NCI-H2029 (cell line): ENCODE measurements around the gene GLTP.
"Not testable (repeated sequence)": the region's sequence is repeated elsewhere in the genome, so short reads cannot be mapped to it uniquely, and the experiment has no call there.

ENCODE experiments used
- DNase-seq: peaks from one replicate; lab custom pipeline; 2025; lab: John Stamatoyannopoulos, UW

The GLTP gene

DNA sequence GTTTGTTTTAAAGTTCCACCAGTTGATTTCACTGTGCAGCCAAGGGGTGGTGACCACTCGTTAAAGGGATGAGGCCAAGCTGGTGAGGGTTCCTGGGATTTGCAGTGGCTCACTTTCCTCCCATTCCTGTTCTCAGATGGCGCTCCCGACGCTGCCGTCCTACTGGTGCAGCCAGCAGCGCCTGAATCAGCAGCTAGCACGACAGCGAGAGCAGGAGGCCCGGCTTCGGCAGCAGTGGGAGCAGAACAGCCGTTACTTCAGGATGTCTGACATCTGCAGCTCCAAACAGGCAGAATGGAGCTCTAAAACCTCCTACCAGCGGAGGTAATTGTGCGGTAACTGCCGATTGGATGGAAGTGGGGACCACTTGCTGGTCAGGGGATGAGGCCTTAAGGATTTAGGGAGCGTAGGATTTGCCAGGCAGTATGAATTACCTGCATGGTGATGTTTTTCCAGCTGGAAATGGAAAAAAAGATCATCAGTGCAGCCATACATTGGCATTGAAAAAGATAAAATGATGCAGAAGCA is 22.6 kb upstream of the GLTP start:
- DNase-seq, result no peak

DNA sequence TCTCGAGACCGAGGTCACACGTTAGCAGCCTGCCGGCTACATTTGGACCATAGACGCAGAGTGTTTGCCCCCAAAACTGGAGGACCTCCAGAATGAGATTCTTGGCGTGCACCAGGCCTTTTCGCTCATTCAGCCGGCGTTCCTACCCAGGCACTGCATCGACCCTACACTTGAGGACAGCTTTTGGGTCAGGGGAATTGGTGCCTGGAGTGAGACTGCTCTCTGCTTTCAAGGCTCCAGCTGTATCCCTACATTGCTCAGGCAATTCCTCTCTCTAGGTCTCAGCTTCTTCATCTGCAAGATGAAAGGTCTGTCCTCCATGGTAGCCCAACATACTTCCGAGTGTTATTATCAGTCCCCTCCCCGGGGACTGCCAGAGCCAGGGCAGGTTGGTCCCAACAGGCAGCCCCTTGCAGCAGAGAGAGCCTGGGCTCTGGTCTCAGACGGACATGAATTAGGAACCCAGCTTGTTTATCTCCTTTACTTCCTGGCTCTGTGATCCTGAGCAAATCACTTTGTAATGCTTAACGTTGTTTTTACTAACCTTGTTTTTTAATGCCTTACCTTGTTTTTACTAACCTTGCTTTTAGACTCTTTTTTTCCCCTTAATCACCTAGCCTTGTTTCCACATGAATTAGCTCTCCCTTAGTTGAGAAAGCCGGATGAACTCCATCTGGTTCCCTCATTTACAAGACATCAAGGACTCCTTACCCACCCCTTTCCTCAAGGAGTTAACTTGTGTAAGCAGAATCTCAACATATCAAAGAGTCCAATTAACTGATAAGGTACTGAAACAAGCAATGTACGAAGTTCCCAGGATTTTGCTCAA is 20.6 kb upstream of the GLTP start:
- no peak for DNase-seq

DNA sequence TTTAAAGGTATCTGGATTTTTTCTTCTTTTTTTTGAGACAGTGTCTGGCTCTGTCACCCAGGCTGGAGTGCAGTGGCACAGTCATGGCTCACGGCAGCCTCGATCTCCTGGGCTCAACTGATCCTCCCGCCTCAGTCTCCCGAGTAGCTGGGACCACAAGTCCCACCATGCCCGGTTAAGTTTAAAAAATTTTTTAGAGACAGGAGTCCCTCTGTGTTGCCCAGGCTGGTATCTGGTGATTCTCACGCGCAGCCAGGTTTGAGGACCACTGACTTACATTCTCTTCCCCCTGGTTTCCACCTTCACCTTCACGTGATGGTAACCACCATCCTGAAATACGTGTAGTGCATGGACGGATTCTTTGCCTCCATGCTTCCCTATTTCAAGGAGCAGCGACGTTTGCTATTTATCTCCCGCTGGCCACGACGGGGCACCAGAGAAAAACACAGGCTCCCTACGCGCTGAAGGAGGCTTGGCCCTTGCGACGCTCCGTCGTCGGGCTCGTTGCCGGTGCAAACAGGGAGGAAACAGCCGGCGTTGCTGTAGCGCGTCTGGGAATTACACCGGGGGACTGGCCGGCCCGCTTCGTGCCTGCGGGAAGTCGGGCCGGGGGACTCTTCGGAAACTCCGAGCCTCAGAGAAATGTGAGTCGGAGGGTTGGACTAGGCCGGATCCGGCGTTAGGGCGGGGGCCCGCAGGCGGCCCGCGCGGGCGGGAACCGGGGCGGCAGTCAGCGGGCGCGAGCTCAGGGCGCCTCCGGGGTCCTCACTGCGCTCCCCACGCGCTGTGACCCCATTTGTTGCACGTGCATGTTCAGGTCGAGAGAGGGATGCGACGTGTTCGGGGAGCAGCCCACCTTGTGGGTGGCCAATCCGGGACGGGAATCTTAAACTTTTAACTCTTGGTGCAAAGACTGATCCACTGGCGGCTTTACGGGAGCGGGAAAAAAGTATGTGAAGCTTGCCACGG is 19.7 kb upstream of the GLTP start, which contains the start of gene TCHP:
Gene TCHP, plus strand, starts transcription at position 492 of the 969 bp plus-strand sequence. CDS start 2,753 bp downstream, outside the sequence.
- peak; percentile 68 for DNase-seq

DNA sequence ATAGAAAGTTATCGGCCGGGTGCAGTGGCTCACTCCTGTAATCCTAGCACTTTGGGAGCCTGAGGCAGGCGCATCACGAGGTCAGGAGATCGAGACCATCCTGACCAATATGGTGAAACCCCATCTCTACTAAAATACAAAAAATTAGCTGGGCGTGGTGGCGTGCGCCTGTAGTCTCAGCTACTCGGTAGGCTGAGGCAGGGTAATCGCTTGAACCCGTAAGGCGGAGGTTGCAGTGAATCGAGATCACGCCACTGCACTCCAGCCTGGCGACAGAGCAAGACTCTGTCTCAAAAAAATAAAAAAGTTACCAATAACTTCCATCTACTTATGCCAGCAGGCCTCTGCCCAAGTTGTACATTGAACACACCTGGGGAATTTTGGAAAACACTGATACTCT is 19.0 kb upstream of the GLTP start:
- not testable (repeated sequence) for DNase-seq

DNA sequence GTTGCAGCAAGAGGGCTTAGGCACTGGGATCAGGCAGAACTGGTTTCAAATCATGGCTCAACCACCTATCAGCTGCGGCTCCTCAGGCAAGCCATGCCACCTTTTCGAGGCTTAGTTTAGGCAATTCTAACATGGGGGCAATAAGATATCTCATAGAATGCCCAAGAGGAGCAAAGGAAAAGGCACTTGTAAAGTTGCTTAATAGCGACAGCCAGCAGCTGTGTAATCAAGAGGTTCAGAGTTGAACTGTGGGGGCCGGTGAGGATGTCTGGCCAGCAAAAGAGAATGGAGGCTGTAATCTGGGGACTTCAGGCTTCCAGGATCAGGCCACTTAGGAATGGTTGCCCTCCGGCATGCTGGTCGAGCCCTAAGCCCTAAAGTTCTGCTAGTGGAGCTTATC is 16.7 kb upstream of the GLTP start:
- no peak for DNase-seq

DNA sequence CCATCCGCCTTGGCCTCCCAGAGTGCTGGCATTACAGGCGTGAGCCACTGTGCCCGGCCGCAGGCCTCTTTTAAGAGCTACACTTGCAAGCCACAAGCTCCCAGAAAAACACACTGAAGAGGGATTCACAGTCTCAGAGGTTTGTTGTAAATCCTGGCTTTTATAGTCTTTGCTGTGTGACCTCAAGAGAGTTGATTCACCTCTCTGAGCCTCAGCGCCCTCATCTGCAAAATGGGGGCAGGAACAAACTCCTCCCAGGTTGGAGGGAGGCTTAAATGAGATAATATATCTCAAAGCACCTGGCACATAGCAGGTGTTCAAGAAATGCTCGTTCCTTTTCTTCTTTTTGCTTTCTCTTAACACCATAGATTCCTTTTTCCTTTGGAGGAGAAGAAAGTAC is 15.8 kb upstream of the GLTP start:
- DNase-seq, result no peak

DNA sequence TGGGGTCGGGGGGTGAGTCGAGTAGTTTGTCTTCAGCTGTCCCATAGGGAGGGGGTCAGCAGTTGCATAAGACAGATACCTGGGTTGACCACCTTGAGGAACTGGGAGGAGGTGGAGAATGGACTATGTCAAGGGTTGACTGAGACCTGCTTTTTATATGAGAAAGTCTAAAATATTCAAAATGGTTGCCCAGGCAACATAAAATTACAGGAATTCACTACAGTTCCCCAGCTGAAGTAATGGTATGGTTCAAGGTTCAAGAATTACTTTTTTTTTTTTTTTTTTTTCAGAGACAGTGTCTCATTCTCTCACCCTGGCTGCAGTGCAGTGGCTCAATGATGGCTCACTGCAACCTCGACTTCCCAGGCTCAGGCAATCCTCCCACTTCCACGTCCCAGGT is 14.6 kb upstream of the GLTP start:
- DNase-seq, result no peak

DNA sequence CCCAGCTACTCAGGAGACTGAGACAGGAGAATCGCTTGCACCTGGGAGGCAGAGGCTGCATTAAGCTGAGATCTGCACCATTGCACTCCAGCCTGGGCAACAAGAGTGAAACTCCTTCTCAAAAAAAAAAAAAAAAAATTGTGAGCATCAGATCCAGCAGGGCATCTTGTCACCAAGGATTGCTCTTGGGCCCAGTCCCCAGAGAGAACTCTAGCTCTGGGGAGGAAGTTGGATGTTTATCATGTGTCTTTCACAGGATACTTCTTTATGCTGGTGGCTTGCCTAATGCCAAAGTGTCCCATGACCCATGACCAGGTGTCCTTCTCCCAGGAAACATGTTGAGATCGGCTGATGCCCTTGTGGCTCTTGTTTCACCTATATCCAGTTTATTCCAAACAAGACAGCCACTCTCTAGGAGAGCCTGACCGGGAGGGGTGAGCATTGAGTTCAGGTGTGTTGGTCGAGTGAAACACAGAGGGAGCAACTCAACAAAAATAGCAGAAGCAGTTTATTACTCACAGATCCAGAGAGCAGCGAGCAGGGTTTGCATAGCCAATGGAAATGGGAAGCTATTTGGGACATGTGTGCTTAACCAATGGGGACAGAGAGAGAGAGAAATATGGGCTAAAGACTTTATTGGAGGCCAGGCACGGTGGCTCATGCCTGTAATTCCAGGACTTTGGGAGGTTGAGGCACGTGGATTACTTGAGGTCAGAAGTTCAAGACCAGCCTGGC is 13.1 kb upstream of the GLTP start:
- no peak for DNase-seq

DNA sequence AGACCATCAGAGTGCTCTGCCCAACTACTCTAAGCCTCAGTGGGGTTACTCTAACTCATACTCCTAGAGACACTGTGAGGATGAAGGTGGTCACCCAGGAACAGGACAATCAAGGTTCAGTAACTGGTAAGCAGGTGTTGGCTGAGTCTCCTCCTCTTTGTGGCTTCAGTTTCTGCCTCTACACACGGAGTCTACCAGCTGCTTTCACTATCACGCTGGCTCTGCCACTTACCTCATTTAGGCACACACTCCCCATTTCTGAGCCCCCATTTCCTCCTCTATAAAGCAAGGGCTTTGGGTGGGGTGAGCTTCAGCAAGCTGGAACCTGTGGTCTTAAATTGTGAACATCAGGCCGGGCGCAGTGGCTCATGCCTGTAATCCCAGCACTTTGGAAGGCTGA is 12.4 kb upstream of the GLTP start:
- no peak for DNase-seq

DNA sequence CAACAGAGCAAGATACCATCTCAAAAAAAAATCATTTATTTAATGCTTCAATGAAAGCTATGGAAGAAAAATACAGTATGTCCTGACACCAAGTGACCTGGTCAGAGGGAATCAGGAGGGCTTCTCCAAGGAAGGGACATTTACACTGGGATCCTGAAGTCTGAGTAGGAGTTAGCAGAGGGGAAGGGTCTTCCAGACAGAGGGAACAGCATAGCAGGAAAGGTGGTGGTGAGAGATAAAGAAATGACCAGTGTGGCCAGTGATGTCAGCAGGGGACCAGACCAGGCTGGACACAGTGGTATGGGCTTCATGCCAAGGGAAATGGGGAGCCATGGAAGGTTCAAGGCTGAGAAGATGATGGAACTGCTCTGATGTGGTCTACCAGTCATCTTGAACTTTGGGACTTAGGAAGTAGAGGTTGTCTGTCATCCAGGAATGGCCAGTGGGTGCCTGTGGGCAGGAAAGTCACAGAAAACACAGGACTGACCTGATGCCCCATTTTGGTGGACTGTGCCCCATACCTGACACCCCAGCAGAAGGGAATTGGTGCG is 11.9 kb upstream of the GLTP start:
- no peak for DNase-seq

DNA sequence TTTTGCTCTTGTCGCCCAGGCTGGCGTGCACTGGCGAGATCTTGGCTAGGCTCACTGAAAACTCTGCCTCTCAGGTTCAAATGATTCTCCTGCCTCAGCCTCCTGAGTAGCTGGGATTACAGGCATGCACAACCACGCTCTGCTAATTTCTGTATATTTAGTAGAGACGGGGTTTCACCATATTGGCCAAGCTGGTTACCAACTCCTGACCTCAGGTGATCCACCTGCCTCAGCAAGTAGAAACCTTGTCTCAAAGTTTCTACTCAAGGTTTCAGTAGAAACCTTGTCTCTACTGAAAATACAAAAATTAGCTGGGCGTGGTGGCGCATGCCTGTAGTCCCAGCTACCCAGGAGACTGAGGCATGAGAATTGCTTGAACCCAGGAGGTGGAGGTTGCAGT is 11.4 kb upstream of the GLTP start:
- not testable (repeated sequence) for DNase-seq

DNA sequence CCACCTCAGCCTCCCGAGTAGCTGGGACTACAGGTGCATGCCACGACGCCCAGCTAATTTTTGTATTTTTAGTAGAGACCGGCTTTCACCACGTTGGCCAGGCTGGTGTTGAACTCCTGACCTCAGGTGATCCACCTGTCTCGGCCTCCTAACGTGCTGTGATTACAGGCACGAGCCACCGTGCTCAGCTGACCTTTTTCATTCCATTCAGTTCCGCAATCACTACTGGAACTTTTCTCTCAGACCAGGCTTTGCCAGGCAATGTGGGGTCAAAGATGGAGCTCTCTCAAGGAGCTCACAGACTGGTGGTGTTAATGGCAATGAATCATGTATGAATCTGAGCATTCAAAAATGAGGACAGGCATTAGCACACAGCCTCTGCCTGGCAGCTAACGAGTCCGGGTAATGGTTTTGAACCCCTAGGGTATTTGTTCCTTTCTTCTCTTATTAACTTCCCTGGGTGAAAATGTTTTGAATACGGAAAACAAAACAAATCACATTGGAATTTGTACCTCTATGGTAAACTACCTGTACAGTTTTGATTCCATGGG is 10.4 kb upstream of the GLTP start:
- no peak for DNase-seq

DNA sequence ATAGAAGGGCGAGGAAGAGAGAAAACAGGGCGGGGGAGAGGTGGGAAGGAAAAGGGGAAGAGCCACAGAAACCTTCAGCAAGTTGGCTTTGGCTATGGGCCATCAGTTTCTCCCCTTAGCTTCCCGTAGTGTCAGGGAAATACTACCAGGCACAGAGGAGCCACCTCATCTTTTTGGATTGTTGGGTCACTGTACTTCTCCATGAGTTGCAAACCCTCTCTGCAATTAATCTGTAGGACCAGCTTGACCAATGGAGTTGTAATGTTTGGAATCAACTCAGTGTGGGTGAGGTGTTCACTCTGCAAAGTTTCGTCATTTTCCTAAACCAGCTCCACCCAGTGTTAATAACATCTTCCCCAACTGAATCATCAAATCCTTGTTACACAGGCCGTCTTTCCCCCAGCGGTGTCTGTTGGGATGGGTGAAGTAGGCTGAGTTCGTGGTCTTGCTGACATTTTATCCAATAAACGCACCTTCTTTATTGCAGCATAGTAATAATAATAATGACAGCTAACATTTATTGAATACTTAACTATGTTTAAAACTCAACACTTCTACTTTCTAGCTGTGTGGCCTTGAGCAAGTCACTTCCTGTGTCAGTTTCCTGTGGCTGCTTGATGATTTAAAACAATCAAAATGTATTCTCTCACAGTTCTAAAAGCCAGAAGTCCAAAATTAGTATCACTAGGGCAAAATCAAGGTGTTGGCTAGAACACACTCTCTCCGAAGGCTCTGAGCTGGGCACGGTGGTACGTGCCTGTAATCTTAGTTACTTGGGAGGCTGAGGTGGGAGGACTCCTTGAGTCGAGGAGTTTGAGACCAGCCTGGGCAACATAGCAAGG is 8.1 kb upstream of the GLTP start:
- no peak for DNase-seq

DNA sequence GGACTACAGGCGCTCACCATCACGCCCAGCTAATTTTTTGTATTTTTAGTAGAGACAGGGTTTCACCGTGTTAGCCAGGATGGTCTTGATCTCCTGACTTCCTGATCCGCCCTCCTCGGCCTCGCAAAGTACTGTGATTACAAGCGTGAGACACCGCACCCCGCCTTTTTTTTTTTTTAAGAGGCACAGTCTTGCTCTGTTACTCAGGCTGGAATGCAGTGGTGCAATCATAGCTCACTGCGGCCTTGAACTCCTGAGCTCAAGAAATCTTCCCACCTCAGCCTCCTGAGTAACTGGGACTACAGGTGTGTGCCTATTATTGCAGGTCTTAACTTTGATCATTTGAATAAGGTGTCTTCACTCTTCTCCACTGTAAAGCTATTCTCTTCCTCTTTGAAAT is 5.3 kb upstream of the GLTP start:
- no peak for DNase-seq

DNA sequence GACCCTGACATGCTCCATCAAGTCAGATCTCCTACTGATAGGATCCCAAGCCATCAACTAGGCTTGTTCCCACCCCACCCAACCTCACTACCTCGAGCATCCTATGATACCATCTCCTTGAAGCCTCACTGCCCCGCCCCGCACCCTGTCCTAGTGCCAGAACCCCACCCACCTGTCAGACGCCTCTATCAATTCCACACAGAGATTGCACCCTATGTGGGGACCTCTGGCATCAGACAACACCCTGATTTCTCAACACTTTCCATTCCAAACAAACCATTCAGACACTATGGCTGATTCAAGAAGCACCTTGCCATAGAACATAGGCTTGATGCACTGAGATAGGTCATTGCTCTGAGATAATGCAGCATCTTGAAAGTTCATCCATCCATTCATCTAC is 3.1 kb upstream of the GLTP start:
- no peak for DNase-seq

DNA sequence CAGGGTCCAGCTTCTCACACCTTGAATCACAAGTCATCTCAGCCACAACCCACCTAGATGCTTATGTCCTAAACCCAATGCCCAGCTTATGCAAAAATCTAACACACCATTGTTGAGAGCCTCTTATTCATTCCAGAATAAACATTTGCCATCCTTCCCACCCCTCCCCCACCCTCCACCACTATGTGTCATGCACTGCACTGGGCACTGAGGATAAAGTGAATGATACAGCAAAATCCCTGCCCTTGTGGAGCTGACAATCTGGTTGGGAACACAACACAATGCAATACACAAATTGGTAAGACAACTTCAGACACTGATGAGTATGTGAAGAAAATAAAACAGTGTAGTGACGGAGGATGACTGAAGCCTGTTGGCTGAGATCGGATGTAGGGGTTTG is 1.4 kb upstream of the GLTP start:
- DNase-seq, result no peak

DNA sequence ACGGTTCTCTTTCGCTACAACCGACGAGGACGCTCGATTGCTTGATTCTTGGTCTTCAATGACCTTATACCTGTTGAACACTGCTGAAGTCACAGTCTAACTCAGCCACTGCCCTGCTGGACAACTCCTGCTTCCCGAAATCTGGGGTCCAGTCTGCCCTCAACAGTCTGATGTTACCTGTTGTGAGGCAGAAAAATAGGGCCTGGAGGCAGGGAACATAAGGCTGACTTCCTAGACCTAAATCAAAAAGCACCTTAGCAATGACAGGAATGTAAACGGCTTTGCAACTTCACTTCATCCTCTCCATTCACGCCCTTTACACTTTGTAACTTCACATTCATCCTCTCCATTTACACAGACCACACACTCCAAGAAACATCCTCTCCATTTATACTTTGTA is 597 bp upstream of the GLTP start:
- DNase-seq, result no peak

DNA sequence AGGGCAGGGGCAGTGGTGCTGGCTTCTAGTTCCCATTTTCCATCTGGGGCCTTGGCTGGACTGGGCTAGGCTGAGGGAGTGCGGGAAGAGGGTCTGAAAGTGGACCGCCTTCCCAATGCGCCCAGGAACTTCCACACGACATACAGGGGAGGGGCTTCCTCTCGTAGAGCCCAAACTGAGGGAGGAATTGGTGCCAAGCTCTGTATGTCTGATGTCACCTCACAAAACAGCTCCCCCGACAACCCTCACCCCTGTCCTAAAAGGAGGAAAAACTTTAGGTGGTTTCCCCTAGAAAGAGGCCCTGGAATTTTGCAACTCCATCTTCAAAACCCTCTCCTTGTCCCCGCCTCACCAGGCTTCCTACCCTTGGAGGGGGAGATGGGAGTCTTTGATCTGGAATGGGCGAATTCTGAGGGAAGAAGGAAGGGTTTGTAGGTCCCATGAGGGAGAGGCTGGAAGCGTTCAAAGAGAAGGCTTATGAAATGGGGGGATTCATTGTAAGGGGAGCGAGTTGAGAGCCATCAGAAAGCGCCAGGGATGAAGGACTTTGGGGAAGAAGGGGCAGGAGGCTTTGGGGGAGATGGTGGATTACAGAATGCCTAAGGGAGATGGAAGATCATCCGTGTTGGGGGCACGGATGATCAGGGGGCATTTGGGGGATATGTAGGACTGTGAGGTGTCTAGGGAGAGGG is 844 bp downstream of the GLTP start:
- no peak for DNase-seq

DNA sequence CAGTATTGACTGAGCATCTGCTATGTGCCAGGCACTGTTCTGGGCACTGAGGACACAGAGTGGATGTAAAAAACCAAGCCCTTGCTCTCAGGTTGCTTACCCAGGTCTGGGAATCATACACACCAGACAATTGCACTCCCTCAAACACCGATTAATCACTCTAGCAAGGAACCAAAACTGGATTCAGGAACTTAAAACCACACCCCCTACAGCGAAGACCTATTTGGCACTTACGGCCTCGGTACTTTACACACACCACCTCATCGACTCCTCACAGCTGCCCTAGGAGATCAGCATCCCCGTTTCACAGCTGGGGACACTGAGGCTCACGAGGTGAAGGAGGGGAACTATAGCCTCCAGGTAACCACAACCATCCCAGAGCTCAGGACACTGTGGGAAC is 1.6 kb downstream of the GLTP start:
- DNase-seq, result no peak

DNA sequence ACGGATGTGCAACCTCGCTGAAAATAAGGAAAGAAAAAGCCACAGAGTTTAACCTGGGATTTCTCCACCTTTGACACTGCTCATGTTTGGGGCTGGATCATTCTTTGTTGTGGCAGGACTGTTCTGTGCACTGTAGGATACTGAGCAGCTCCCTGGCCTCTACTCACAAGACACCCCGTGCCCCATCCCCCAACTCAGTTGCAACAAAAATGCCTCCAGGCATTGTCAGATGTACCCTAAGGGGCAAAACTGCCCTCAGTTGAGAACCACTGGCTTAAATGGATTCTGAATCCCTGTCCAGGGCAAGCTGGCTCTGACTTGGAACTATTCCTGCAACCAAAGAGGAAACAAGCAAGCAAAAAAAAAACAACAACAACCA is 2.1 kb downstream of the GLTP start:
- DNase-seq, result no peak
